Type B pancreatic cell (in vitro differentiated cells): ENCODE results near the gene GPRC5C. TPM values are rescaled to one million over a fixed set of nuclear protein-coding genes. Genes with fewer than 3 reads are reported as not detected.

ENCODE experiments used
- DNase-seq: peaks from one replicate; pipeline ENCODE4 v3.0.0; 2021; ENCODE audit warnings: mixed read lengths; ENCODE audit not compliant: unreplicated experiment; ENCODE audit errors: extremely low spot score
- H3K27ac Mint-ChIP-seq: 2 replicates; pipeline ENCODE4 v1.8.0; 2021; ENCODE audit warnings: mild to moderate bottlenecking, mixed read lengths
- H3K27me3 Mint-ChIP-seq: 2 replicates; pipeline ENCODE4 v1.8.0; 2021; ENCODE audit warnings: mixed read lengths
- H3K36me3 Mint-ChIP-seq: 2 replicates; pipeline ENCODE4 v1.8.0; 2021; ENCODE audit warnings: mixed read lengths
- H3K4me1 Mint-ChIP-seq: one replicate; pipeline ENCODE4 v1.8.0; 2021; ENCODE audit warnings: mixed read lengths; ENCODE audit not compliant: unreplicated experiment
- H3K4me3 Mint-ChIP-seq: 2 replicates; pipeline ENCODE4 v1.8.0; 2021; ENCODE audit warnings: mild to moderate bottlenecking, mixed read lengths
- H3K9me3 Mint-ChIP-seq: 2 replicates; pipeline ENCODE4 v1.8.0; 2021; ENCODE audit warnings: mixed read lengths
- total RNA-seq: library from RNA; stranded (reverse); gene quantifications from 2 replicates; pipeline ENCODE4 v1.2.1, GENCODE V29; 2021; ENCODE audit warnings: low replicate concordance
- TF ChIP-seq, protein P1 (sequence below): fragments of 200-600 bp; sonication (generic); conservative IDR thresholded peaks from 2 replicates; pipeline ENCODE4 v1.5.0; 2021; ENCODE audit warnings: antibody characterized with exemption, mild to moderate bottlenecking

Gene GPRC5C
- total RNA-seq, 1 donor from 2014 or later: 64.3 TPM

DNA sequence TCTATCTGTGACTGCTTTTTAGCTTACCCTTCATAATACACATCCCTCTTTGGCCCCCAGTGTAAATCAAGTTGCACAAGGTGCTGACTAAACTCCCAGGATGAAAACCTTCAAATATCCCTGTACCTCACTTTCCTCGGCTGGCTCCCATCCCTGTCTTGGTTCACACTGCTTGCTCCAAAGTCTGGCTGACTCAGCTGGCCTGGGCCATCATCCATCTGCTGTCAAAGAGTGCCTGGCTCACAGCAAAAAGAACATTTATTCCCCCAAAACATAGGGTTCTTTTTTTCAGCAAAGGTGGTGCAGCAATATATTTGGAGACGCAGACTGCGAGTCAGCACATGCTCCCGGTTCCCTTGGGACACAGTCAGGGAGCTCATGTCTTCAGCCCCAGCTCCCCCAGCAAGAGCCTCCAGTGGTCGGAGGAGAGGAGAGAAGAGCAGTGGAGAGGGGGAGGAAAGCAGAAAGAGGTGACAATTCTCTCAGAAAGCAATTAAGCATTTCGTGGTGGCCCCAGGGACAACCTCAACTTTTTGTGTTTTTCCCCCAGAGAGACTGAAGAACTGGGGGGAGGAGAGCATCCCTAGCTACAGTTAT is 38.4 kb upstream of the GPRC5C start:
- Mint-ChIP-seq H3K27ac (no peak overlapping the region), H3K4me1 (peaks cover 19% of the 10 kb centered on the region), H3K36me3 (no peaks in the 10 kb centered on the region), H3K9me3 (no peaks in the 10 kb centered on the region), H3K4me3 (no peak overlapping the region), H3K27me3 (no peaks in the 10 kb centered on the region)
- TF ChIP-seq, protein P1, sequence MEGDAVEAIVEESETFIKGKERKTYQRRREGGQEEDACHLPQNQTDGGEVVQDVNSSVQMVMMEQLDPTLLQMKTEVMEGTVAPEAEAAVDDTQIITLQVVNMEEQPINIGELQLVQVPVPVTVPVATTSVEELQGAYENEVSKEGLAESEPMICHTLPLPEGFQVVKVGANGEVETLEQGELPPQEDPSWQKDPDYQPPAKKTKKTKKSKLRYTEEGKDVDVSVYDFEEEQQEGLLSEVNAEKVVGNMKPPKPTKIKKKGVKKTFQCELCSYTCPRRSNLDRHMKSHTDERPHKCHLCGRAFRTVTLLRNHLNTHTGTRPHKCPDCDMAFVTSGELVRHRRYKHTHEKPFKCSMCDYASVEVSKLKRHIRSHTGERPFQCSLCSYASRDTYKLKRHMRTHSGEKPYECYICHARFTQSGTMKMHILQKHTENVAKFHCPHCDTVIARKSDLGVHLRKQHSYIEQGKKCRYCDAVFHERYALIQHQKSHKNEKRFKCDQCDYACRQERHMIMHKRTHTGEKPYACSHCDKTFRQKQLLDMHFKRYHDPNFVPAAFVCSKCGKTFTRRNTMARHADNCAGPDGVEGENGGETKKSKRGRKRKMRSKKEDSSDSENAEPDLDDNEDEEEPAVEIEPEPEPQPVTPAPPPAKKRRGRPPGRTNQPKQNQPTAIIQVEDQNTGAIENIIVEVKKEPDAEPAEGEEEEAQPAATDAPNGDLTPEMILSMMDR: no peak
- no peak for DNase-seq

DNA sequence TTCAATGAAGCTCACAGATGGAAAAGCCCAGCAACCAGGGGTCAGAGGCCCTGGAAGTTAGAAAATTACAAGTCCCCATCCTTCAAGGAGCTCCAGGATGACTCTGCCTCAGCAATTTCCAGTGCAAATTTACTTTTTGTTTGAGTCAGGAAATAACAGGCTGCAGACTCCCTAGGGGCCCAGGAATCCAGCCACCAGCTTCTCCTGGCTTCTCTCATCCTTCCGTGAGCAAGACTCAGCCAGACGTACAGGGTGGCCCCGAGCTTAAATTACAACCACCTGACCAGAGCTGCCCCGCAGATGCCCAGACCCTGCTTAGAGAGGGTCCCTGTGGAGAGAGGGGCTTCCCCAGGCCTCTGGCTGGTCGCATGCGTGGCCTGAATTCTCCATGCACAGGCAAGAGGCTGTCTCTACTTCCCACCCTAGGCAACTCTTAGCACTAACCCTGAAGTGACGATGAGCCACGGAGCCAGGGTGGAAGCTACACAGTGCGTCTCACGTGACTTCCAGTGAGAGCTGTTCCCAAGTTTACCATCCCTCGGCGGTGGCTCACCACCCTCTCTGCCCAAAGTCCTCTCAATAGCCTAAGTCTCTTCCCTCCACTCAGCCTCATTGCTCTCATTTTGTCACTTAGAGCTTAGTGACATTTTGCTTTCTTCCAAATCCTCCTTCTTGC is 37.5 kb upstream of the GPRC5C start:
- Mint-ChIP-seq H3K27me3 (no peaks in the 10 kb centered on the region), H3K36me3 (no peaks in the 10 kb centered on the region), H3K9me3 (no peaks in the 10 kb centered on the region), H3K4me3 (no peak overlapping the region), H3K4me1 (peaks cover 19% of the 10 kb centered on the region), H3K27ac (no peak overlapping the region)
- TF ChIP-seq, protein P1: no peak
- DNase-seq: no peak

DNA sequence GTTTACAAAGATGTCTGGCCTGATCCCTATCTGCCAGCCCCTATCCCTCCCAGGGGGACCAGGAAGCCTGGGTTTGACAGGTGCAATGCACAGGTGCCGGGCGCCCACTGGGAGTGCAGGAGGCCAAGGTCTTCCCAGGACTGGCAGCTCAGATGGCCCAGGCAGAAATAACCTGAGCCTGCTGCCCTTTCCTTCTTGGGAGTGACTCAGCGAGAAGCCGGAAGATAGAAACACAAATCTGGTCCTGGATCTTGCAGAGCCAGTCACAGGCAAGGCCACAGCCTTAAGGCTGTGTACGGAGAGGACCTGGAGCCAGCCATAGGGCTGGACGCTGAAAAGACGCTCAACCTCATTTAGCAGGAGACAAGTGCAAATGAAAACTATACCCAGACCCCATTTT is 36.9 kb upstream of the GPRC5C start:
- H3K4me1 Mint-ChIP-seq: peaks cover 19% of the 10 kb centered on the region
- no peaks in the 10 kb centered on the region for H3K9me3 Mint-ChIP-seq
- H3K27ac Mint-ChIP-seq: no peak overlapping the region
- TF ChIP-seq, protein P1: no peak
- H3K36me3 Mint-ChIP-seq: no peaks in the 10 kb centered on the region
- no peak for DNase-seq
- H3K4me3 Mint-ChIP-seq: no peak overlapping the region
- H3K27me3 Mint-ChIP-seq: no peaks in the 10 kb centered on the region

DNA sequence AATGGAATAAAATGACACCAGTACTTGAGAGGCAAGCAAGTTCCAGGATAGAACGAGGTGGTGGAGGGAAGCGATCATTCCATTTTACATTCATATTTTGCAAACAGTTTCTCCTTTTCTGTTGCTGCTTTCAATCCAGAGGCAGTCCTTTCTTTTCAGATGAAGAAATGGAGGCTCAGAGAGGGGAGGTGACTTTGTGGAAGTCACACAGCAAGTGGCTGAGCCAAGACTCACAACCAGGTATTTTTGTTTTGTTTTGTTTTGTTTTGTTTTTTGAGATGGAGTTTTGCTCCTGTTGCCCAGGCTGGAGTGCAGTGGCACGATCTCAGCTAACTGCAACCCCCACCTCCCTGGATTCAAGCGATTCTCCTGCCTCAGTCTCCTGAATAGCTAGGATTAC is 35.3 kb upstream of the GPRC5C start:
- DNase-seq: no peak
- H3K36me3 Mint-ChIP-seq: no peaks in the 10 kb centered on the region
- no peaks in the 10 kb centered on the region for H3K9me3 Mint-ChIP-seq
- no peak overlapping the region for H3K4me3 Mint-ChIP-seq
- no peak overlapping the region for H3K27ac Mint-ChIP-seq
- TF ChIP-seq, protein P1: no peak
- H3K4me1 Mint-ChIP-seq: peaks cover 19% of the 10 kb centered on the region
- H3K27me3 Mint-ChIP-seq: no peaks in the 10 kb centered on the region

DNA sequence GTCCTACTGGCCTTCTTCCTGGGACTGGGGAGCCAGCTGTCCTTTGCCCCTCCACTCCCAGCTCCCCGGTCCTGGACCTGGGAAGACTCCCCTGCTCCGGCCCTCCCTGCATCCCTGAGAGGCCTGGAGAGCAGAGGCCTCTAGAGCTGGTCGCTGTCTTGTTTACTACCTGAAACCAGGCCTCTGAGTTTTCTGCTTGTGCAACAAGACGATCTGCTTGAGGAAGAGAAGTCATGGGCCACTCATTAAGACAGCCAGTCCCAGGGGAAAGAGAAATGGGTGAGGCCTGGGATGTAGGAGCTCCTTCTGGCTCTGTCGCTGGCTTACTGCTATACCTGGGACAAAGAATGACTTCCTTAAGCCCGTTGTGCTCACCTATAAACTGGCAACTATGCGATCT is 29.8 kb upstream of the GPRC5C start:
- no peak for DNase-seq
- Mint-ChIP-seq H3K4me3 (no peak overlapping the region), H3K9me3 (no peaks in the 10 kb centered on the region), H3K36me3 (no peaks in the 10 kb centered on the region), H3K4me1 (peaks cover 13% of the 10 kb centered on the region), H3K27me3 (peaks cover 3% of the 10 kb centered on the region), H3K27ac (no peak overlapping the region)
- TF ChIP-seq, protein P1: no peak
